Measurements from ENCODE around the gene TEAD4.

TEAD4 gene

DNA sequence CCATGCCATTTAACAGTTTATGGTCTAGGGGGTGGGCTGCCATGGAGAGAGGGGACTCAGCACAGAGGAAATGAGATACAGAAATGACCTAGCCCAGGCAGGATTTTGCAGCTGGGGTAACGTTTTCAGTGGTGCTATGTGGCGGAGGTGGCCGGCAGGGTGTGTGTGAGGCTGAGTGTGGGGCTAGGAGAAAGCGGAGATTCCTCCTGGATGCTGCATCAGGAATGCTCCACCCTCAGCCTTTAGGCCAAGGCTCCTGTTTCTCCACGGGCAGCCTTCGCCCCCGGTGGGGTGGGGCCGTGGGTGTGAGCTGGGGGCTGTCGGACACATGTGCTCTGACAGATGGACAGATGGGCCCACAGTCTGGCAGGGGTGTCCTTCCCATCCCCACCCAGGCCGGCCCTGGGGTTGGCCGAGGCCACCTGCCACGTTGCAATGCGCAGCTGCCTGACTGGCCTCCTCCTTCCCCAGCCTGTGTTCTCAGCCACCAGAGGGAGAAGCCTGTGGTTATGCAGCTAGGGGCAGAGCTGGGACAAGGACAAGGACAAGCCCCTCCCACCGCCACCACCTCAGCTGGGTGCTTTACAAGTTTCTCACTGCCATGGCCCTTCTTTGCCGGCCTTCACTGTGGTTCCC is 44.3 kb downstream of the TEAD4 start:
- no peak for DNase-seq

DNA sequence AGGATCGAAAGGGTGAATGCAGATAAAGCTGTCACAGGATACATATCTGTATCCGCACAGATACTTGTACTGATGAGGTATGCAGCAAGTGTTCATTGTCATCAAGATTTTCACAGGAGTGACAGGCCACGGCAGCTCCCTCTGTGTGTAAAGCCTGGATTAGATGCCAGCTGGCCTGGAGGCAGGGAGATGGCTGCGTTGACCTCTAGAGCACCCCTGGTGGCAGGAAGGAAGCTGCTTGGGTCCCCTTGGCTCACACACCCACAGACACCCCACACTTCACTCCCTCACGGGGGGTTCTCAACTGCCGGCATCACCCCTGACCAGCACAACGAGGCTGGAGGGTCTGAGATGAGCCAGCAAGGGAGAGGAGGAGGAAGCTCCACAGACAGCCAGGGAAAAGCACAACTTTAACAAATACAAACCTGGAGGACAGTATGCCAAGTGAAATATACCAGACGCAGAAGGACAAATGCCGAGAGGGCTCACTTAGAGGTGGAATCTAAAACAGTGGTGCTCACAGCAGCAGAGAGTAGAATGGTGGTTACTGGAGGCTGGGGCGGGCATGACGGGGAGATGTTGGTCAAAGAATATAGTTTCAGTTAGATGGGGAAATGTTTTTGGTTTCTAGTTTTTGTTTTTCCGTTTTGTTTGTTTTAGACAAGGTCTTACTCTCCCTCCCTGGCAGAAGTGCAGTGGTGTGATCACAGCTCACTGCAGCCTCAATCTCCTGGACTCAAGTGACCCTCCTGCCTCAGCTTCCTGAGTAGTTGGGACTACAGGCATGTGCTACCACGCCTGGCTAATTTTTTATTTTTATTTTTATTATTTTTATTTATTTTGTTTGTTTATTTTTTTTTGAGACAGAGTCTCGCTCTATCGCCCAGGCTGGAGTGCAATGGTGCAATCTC is 45.7 kb downstream of the TEAD4 start:
- no peak for DNase-seq

DNA sequence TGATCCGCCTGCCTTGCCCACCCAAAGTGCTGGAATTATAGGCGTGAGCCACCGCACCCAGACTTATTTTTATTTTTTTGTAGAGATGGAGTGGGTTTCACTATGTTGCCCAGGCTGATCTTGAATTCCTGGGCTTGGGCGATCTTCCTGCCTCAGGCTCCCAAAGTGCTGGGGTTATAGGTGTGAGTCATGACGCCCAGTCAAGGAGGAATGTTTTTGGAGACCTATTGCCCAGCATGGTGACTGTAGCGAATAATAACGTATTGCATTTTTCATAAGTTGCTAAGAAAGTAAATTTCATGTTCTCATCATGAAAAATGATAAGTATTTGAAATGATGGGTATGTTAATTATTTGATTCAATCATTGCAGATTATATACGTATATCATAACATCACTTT is 46.5 kb downstream of the TEAD4 start:
- DNase-seq, result no peak

DNA sequence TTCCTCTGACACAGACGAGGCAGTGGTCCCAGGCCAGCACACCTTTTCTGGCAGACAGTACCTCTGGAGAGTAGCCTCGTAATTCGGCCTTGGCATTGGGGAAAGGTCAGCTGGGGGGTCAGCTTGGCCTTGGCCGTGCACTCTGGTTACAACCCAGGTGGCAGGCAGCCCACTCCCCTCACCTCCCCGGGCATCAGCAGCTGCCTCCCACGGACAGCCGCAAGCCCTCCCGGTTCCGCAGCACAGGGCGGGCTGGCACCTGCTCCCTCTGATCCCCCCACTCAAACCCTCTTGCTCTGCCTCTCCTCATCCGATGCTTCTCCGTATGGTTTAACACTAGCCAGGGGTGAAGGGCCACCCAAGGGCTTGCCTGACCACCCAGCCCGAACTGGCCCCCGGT is 50.6 kb downstream of the TEAD4 start:
- no peak for DNase-seq

DNA sequence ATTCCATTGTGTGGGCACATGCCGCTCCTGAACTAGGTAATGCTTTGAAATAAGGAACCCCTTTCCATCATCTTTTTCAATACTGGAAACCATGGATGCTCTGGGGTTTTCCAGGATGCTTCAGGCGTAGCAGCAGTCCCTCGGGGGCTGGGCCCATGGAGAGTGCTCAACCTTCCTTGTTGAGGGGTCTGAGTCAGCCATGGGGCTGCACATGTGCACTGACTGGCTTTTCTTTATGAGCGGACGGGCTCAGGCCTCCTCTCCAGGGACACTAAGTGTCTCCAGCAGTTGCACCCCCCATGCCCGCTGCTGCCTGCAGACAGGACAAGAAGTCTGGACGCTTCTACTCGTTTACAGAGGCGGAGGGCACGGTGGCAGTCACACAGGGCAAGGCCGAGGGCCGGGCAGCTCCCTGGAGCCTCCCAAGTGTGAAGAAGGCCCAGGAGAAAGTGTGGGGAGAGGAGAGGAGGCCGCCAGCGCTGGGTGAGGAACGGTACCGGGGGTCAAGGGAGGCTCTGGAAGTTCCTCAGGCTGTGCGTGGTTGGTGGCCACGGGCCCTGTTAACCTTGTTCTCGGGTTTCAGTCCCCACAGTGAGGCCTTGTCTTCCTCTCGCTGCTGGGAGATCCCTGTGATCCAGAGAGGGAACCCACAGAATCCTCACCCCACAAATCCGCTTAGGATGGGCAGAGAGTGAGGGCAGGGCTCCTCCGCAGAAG is 51.2 kb downstream of the TEAD4 start:
- no peak for DNase-seq

DNA sequence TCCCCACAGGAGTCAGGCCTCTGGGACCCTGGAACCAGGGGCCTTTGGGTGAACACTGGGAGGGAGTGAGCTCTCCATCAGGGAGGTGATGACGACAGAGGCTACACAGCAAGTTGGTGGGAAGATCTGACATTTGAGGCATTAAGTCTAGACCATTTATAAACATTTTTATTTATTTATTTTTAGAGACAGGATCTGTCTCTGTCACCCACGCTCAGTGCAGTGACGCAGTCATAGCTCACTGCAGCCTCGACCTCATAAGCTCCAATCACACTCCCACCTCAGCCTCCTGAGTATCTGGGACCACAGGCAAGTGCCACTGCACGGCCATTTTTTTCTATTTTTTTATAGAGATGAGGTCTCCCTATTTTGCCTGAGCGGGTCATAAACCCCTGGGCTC is 53.6 kb downstream of the TEAD4 start:
- no peak for DNase-seq

DNA sequence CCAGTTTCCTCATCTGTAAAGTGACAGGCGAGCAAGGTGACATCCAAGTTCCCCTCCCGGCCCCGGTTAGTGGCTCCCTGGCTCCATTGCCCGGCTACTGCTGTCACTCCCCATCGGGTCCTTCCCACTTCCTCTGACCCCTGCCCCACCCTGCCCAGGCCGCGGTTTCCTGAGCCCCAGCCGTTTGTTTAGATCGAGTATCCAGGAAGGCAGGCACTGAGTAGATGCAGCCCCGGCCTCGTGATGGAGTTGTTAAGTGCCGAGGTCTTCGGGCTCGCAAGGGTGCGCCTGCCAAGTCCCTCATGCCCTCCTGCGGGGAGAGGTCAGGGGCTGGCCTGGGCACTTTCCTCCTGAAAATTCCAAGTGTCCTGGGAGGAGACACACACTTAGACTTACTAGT is 55.4 kb downstream of the TEAD4 start:
- DNase-seq, result no peak

DNA sequence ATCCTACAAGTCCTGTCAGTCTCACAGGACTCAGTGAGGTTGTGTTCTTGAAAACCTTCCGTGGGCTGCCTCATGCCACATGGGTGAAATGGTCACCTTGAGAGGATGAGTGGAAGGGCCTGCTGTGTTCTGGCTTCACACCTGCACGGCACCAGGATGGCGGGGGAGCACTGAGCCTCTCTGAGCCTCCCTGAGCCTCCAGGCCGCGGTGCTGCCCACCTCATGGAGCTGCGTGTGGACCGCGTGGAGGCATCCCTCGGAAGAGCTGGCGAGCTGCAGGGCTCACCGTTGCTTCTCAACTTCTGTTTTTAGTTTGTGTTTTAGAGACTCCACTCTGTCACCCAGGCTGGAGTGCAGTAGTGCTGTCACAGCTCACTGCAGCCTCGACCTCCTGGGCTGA is 56.2 kb downstream of the TEAD4 start:
- no peak for DNase-seq

DNA sequence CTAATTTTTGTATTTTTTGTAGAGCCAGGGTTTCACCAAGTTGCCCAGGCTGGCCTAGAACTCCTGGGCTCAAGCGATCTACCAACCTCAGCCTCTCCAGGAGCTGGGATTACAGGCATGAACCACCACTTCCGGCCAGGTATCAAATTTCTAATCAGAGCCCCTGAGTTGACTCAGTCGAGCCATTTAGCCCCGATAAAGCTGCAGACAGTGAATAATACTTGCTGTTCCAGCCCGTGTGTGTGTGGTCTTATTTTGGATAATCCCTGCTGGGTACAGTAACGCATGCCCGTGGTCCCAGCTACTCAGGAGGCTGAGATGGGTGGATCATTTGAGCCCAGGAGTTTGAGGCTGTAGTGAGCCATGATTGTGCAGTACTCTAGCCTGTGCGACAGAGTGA is 57.0 kb downstream of the TEAD4 start:
- no peak for DNase-seq

DNA sequence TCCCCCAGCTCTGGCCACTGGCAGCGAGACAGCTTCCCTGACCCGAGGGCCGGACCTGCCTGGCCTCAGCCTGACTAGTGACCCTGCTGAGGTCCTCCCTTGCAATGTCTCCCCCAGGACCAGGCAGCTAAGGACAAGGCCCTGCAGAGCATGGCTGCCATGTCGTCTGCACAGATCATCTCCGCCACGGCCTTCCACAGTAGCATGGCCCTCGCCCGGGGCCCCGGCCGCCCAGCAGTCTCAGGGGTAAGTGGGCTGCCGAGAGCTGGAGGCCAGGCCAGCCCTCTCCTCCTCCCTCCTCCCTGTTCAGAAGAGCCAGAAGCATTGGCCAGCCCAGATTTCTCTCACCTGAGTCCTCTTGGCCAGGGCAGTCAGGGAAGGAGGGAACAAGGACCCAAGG is 58.1 kb downstream of the TEAD4 start:
- DNase-seq, result no peak

DNA sequence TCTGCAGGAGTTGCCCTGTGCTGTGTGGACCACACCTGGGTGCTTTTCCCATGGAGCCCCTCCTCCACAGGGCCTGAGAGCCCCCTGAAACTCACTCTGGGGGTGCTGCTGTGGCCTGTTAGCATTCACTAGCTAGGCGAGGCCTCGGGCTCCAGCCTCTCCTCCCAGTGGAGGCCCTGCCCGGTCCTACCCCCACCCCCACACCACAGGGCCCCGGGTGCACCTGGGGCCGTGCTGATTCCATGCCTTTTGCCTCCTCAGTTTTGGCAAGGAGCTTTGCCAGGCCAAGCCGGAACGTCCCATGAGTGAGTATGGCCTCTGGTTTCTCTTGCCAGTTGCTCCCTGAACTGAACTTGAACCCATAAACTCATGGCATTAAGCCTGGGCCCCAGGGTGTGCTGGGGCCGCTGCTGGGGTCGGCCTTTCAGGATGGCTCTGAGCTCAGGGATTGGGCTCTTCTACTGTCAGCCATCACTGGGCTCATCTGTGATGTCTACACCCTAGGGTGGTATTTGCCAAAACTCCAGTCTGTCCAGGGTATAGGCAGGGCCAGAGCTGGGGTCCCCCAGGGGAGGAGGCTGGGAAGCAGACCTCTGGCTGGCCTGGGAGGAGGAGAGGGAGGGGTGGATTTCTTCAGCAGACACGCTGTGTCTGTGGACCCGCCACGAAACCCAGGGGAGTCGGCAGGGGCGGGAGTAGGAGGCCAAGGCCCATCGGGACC is 59.2 kb downstream of the TEAD4 start:
- no peak for DNase-seq

DNA sequence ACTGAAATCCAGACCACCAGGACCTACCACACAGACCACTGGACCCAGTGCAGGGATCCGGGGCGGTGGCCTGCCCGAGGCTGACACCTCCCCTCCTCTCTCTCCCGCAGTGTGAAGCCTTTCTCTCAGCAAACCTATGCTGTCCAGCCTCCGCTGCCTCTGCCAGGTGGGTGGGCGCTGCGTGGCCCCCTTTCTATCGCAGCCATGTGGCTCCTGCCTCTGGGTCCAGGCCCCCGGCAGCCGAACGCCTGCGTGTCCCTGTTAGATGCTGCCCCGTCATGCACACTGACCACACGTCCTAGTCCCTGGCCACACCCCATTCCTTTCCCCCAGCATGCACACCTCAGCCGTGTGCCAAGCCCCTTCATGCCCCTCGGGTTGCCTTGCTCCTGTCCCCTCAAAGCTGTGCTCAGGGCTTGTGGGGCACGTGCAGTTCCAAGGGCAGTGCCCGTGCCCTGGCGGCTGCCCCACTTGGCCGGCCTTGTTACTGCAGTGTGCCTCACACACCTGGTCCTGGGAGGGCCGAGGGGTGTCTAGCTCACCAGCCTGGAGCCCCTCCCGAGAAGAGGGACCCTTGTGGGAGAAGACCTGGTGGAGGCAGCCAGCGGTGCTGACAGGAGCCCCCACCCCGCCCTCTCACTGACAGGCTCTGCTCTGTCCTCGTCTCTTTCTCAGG is 59.9 kb downstream of the TEAD4 start:
- DNase-seq, result no peak

DNA sequence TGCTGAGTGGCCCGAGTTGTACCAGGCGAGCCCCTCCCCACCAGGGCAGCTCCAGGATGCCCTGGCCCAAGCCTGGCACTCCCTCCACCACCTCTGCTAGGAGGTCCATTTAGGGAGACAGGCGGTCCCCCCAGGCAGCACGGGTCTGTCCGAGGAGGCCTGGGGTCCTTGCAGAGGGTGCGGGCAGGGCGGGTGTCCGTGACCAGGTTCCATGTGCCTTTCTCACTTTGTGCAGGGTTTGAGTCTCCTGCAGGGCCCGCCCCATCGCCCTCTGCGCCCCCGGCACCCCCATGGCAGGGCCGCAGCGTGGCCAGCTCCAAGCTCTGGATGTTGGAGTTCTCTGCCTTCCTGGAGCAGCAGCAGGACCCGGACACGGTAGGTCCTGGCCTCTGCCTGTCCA is 61.2 kb downstream of the TEAD4 start:
- no peak for DNase-seq

DNA sequence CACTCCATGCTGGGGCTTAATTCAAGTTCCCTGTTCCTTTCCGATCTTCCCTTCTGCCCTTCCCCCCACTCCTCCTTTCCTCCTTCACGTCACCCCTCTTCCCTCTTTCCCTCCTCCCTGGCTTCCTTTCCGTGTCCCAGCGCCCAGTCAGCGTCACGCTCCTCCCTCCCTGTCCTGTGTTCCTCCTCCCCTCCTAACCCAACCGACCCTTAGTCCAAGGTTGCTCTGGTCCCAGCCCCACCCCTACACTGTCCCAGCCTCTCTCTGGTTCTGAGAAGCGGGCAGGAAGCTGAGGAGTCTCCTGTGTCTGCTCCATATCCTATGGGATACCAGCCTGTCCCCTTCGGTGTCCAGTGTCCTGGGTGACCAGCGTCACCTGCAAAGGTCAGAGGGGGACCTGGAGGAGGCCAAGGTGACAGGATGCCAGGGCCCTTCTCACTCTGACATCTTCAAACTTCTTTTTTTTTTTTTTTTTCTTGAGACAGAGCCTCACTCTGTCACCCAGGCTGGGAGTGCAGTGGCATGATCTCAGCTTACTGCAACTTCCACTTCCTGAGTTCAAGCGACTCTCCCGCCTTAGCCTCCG is 61.7 kb downstream of the TEAD4 start:
- no peak for DNase-seq

DNA sequence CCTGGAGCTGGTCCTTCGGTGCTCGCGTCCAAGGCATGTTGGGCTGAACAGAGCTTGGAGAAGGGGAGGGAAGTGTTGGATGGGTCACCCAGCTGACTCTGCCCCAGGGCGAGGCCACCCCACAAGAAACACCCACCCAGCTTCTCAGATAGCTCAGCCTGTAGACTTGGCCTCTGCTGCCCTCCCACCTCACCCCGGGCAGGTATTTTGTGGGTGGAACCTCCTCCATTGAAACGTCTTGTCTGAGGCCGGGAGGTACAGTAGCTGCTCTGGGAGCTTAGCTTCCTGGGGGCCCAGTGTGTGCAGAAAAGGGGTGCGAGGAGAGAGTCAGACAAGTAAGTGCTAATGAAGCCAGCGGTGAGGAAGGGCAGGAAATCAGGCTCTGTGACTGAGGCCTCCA is 63.2 kb downstream of the TEAD4 start:
- no peak for DNase-seq

DNA sequence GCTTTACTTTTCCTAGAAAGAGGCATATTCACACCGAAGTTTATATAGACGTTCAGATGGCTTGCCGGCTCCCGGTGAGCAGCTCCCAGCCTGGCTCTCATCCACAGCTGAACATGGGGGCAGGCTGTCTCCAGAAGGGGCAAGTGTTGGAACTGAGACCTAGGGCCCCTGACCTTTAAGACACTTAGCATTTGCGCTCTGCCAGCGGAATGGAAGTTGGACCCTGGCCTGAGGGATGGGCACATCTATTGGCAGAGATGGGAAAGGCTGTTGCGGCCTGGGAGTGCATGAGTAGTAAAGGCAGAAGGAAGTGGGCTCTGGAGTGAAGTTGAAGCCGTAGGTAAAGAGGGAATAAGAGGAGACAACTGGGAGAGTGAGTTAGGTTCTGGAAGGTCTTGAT is 63.8 kb downstream of the TEAD4 start:
- no peak for DNase-seq

DNA sequence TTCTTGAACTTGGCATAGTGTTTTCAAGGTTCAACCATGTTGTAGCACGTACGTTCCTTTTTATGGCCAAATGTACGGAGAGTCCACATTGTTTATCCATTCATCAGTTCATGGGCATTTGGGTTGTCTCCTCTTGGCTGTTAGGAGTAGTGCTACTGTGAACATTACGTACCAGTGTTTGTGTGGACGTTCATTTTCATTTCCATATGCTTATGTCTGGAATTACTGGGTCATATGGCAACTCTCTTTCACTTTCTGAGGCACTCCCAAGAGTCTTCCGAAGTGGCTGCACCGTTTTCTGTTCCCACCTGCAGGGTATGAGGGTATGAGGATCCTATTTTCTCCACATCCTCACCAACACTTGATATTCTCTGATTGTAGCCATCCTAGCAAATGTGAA is 68.9 kb downstream of the TEAD4 start:
- DNase-seq, result no peak

DNA sequence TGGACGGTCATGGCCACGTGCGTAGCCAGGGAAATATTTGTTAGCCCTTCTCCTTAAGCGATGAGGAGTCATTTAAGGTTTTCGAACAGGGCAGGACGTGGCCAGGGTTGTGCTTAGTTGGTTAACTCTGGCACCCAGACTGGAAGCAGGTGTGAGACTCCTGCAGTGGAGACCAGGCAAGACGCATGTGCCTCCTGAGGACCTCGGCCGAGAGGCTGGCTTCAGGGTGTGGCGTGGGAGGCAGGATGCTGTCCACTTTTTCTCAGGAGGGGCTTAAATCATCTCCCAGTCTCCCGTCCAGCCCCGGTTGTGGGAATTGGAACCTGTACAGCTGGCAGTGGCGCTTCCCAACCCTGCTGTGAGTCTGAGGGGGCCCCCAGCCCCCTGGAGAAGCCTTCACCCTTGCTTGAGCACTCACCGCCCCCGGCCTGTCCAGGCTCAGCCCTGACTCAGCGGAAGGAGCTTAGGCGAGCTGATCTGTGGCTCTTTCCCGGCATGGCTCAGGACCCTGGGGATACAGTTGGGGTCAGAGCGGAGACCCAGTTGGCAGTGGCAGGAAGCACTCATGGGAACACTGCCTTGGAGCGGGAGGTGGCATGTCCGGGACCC is 71.7 kb downstream of the TEAD4 start:
- no peak for DNase-seq

DNA sequence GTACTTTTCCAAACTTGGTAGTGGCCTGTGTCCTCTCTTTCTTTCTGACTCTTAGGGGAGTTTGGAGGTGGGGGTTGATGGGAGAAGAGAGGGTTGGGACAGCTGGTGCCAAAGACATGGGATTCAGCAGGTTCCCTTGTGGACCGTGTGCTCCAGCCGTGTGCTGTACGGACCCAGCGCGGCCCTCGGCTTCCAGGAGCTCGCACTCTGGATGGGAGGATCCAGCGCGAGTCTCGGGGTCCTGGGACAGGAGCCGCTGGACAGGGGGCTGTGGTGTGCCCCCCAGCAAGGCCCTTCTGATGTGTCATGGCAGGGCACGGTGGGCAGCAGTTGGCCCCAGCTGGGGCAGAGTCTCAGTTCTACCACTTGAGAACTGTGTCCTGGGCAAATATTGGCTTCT is 73.0 kb downstream of the TEAD4 start:
- no peak for DNase-seq

DNA sequence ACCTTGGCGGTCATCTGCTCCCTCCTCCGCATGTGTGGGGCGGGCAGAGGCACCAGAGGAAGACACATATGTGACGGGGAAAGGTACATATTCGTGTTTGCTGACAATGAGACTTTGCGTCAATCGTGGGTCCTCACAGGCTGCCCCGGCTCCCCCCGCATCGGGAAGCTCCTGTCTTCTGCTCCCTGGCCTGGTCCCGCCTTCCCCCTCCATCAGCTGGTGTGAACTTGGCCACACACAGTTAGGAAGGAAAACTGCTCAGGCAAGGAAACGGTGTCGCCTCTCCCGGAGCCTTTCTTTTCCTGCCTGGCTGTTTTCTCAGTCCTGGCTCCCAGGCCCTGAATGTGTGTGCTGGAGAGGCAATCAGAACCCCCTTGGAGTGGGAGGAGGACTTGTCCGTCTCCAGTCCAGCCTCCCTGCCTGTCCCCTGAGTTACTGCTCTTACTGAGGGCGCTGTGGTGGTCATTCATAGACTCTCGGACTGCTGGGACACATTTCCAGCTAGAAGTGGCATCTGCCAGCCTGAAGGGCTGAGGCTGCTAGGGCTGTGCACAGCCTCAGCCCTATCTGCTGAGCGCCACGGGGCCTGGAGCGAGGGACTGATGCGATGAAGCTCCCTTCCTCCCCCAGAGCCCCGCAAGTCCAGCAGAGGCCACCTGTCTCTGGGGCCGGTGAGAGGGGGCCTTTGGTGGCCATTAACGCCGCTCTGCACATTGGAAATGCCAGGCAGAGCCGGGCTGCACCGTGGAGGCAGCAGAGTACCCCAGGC is 73.8 kb downstream of the TEAD4 start:
- DNase-seq, result no peak

DNA sequence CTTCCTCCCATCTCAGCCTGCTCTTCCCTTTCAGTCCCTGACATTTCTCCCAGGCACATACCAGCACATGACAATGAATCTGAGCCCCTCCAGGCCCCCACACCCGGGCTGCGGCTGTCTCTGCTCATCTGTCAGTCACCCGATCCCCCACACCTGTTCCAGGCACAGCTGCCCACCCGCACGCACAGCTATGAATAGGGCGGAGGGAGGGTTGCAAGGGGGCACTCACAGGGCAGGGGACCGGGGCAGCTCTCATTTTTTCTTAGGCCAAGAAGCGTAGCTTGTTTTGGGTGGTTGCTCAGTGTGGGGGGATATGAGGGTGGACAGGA is 74.3 kb downstream of the TEAD4 start:
- DNase-seq, result no peak
